ENCODE measurements around the gene PDE4A. TPM values are rescaled to one million over a fixed set of nuclear protein-coding genes. Genes with fewer than 3 reads are reported as not detected.

PDE4A gene
- total RNA-seq, 1 donor from 2014 or later: 1.0 TPM

GRCh38 chr19:10412257-10412977 is 7.9 kb upstream of the PDE4A start:
- H3K9ac ChIP-seq (ENCODE audit: low read depth in 1 of 3, low read length in 3 of 3): no peak overlapping the region
- H3K27me3 ChIP-seq (ENCODE audit: control insufficient read depth in 3 of 3, insufficient read depth in 3 of 3, low read length in 3 of 3): peaks cover 15 to 20% (median 17%) of the 10 kb centered on the region in 3 donors
- H3K27ac ChIP-seq (ENCODE audit: low read depth, low read length): no peak overlapping the region
- H3K9me3 ChIP-seq (ENCODE audit: control insufficient read depth in 3 of 3, low read length in 3 of 3): no peaks in the 10 kb centered on the region
- no peak overlapping the region for H3K4me3 ChIP-seq (ENCODE audit: low read length in 3 of 3)
- H3K36me3 ChIP-seq (ENCODE audit: control insufficient read depth in 3 of 3, insufficient read depth in 3 of 3, low read length in 3 of 3): no peaks in the 10 kb centered on the region
- H3K4me1 ChIP-seq (ENCODE audit: control insufficient read depth in 3 of 3, insufficient read depth in 3 of 3, low read length in 3 of 3): peaks cover 7 to 19% (median 10%) of the 10 kb centered on the region in 3 donors

DNA sequence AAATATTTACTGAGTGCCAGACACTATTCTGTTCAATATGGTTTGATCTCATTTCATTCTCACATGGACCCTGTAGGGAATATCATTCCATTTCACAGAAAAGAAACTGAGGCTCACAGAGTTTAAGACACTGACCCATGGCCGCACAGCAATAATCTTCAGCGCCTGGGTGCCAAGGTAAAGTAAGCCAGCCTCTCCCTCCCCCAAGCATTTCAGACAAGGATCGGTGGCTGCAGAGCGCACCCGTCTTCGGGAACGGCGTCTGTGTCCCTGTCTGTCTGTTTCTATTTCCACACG is 4.3 kb upstream of the PDE4A start:
- Histone ChIP-seq H3K4me3 (ENCODE audit: low read length in 3 of 3) (peak overlapping the region; percentile 59 to 82 (median 70)), H3K27ac (ENCODE audit: low read depth, low read length) (peak overlapping the region; percentile 44), H3K9me3 (ENCODE audit: control insufficient read depth in 3 of 3, low read length in 3 of 3) (no peaks in the 10 kb centered on the region), H3K27me3 (ENCODE audit: control insufficient read depth in 3 of 3, insufficient read depth in 3 of 3, low read length in 3 of 3) (peaks cover 36 to 40% (median 39%) of the 10 kb centered on the region in 3 donors), H3K36me3 (ENCODE audit: control insufficient read depth in 3 of 3, insufficient read depth in 3 of 3, low read length in 3 of 3) (no peaks in the 10 kb centered on the region), H3K9ac (ENCODE audit: low read depth in 1 of 3, low read length in 3 of 3) (peak overlapping the region; percentile 74 to 79 (median 75)), H3K4me1 (ENCODE audit: control insufficient read depth in 3 of 3, insufficient read depth in 3 of 3, low read length in 3 of 3) (peaks cover 32 to 44% (median 34%) of the 10 kb centered on the region in 3 donors)

DNA sequence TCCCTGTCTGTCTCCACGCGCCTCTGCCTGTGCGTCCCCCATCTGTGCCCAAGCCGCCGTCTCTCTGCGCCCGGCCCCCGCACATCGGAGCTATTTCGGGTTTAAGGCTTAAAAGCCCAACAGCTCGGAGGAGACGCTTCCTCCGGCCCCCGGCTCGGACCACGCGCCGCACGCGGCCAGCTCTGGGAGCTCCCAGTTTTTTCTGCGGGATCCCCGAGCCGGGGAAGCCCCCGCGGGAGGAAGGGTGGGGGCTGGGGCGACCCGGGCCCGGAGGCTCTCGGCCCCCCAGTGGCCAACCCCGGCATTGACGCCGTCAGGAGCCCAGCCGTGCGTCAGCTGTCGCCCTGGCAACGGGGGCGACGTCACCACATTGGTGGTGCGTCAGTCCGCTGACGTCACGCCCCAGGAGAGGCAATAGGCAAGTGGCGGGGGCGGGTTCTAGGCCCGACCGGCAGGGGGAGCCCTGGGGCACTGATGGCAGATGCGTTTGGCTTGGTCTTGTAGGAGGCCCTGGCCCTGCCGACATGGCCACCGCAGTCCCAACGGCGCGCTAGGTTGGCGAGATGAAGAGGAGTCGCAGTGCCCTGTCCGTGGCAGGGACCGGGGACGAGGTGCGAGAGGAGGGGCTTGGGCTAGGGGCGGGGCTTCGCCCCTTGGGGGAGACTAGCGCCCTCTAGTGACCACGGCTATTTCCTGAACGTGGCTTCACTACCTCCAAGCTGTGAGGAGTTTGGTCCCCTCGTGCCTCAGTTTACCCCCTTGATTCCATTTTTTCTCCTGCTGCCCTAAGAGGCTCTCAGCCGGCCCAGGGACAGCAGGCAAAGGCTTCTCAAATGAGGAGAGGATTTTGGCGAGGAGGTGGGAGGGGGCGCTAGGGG is 3.7 kb upstream of the PDE4A start:
- peak overlapping the region; percentile 44 for H3K27ac ChIP-seq (ENCODE audit: low read depth, low read length)
- H3K27me3 ChIP-seq (ENCODE audit: control insufficient read depth in 3 of 3, insufficient read depth in 3 of 3, low read length in 3 of 3): peaks cover 42 to 46% (median 45%) of the 10 kb centered on the region in 3 donors
- peak overlapping the region; percentile 74 to 79 (median 75) for H3K9ac ChIP-seq (ENCODE audit: low read depth in 1 of 3, low read length in 3 of 3)
- no peaks in the 10 kb centered on the region for H3K9me3 ChIP-seq (ENCODE audit: control insufficient read depth in 3 of 3, low read length in 3 of 3)
- no peaks in the 10 kb centered on the region for H3K36me3 ChIP-seq (ENCODE audit: control insufficient read depth in 3 of 3, insufficient read depth in 3 of 3, low read length in 3 of 3)
- H3K4me1 ChIP-seq (ENCODE audit: control insufficient read depth in 3 of 3, insufficient read depth in 3 of 3, low read length in 3 of 3): peaks cover 34 to 47% (median 35%) of the 10 kb centered on the region in 3 donors
- peak overlapping the region; percentile 59 to 82 (median 70) for H3K4me3 ChIP-seq (ENCODE audit: low read length in 3 of 3)

GRCh38 chr19:10417541-10418234 is 2.6 kb upstream of the PDE4A start:
- Histone ChIP-seq H3K36me3 (ENCODE audit: control insufficient read depth in 3 of 3, insufficient read depth in 3 of 3, low read length in 3 of 3) (no peaks in the 10 kb centered on the region), H3K4me3 (ENCODE audit: low read length in 3 of 3) (no peak overlapping the region), H3K4me1 (ENCODE audit: control insufficient read depth in 3 of 3, insufficient read depth in 3 of 3, low read length in 3 of 3) (peaks cover 33 to 47% (median 36%) of the 10 kb centered on the region in 3 donors)

DNA sequence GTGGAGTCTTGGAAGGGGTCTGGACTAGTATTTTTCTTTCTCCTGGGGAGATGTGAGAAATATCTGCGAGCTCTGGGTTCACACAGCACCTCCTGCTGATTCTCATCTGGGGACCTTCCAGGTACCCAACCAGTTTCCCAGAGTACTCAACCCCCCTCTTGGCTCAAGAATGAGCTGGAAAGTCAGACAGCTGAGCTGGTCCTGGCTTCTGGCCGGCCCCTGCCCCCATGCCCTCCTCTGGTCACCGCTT is 2.2 kb upstream of the PDE4A start:
- no peak overlapping the region for H3K4me3 ChIP-seq (ENCODE audit: low read length in 3 of 3)
- H3K27ac ChIP-seq (ENCODE audit: low read depth, low read length): no peak overlapping the region
- peaks cover 33 to 47% (median 36%) of the 10 kb centered on the region in 3 donors for H3K4me1 ChIP-seq (ENCODE audit: control insufficient read depth in 3 of 3, insufficient read depth in 3 of 3, low read length in 3 of 3)
- no peaks in the 10 kb centered on the region for H3K36me3 ChIP-seq (ENCODE audit: control insufficient read depth in 3 of 3, insufficient read depth in 3 of 3, low read length in 3 of 3)
- H3K9ac ChIP-seq (ENCODE audit: low read depth in 1 of 3, low read length in 3 of 3): no peak overlapping the region
- H3K9me3 ChIP-seq (ENCODE audit: control insufficient read depth in 3 of 3, low read length in 3 of 3): no peaks in the 10 kb centered on the region
- peaks cover 55 to 59% (median 58%) of the 10 kb centered on the region in 3 donors for H3K27me3 ChIP-seq (ENCODE audit: control insufficient read depth in 3 of 3, insufficient read depth in 3 of 3, low read length in 3 of 3)

More at GRCh38 chr19:10417541-10418234, 2.6 kb upstream of the PDE4A start:
- H3K27me3 ChIP-seq (ENCODE audit: control insufficient read depth in 3 of 3, insufficient read depth in 3 of 3, low read length in 3 of 3): peaks cover 52 to 56% (median 55%) of the 10 kb centered on the region in 3 donors
- no peak overlapping the region for H3K27ac ChIP-seq (ENCODE audit: low read depth, low read length)
- H3K9ac ChIP-seq (ENCODE audit: low read depth in 1 of 3, low read length in 3 of 3): peak overlapping the region in 1 of 3 donors; percentile 16
- no peaks in the 10 kb centered on the region for H3K9me3 ChIP-seq (ENCODE audit: control insufficient read depth in 3 of 3, low read length in 3 of 3)

DNA sequence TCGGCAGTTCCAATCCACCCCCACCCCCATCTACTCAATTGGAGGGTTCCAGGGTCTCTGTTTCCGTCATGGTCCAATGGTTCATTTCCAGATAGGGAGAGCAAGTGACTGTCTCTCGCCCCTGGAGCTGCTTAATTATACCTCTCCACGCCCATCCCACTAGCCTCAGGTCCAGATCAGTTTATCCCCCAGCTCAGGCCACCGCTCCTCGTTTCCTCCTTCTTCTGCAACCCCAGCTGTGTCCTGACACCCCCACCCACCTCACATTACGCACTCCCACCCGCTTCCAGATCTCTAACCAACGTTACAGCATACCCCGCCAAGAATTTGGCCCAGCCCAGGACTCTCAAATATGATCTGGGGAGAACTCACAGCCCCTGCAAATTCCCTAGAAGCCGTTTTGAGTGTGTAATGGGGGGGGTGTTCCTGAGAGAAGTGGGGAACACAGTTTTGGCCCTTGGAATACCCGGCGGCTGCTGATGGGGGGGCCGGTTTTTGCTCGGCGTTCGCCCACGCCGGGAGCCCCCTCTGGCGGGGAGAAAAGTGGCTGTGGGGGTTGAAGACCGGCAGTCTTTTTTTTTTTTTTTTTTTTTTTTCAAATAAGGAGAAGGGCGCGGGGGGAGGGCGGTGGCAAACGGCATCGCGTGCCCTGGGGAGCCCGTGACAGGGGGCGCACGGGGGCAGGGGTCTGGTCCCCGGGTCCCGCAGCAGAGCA is 1.7 kb upstream of the PDE4A start:
- H3K4me1 ChIP-seq (ENCODE audit: control insufficient read depth in 3 of 3, insufficient read depth in 3 of 3, low read length in 3 of 3): peaks cover 33 to 47% (median 36%) of the 10 kb centered on the region in 3 donors
- no peak overlapping the region for H3K9ac ChIP-seq (ENCODE audit: low read depth in 1 of 3, low read length in 3 of 3)
- H3K4me3 ChIP-seq (ENCODE audit: low read length in 3 of 3): no peak overlapping the region
- peaks cover 58 to 63% (median 60%) of the 10 kb centered on the region in 3 donors for H3K27me3 ChIP-seq (ENCODE audit: control insufficient read depth in 3 of 3, insufficient read depth in 3 of 3, low read length in 3 of 3)
- no peak overlapping the region for H3K27ac ChIP-seq (ENCODE audit: low read depth, low read length)
- no peaks in the 10 kb centered on the region for H3K9me3 ChIP-seq (ENCODE audit: control insufficient read depth in 3 of 3, low read length in 3 of 3)
- H3K36me3 ChIP-seq (ENCODE audit: control insufficient read depth in 3 of 3, insufficient read depth in 3 of 3, low read length in 3 of 3): no peaks in the 10 kb centered on the region

- H3K27ac ChIP-seq (ENCODE audit: low read depth, low read length): no peak overlapping the region
- H3K4me3 ChIP-seq (ENCODE audit: low read length in 3 of 3): peak overlapping the region; percentile 48 to 57 (median 49)
- no peaks in the 10 kb centered on the region for H3K9me3 ChIP-seq (ENCODE audit: control insufficient read depth in 3 of 3, low read length in 3 of 3)
- no peaks in the 10 kb centered on the region for H3K36me3 ChIP-seq (ENCODE audit: control insufficient read depth in 3 of 3, insufficient read depth in 3 of 3, low read length in 3 of 3)
- peaks cover 58 to 68% (median 66%) of the 10 kb centered on the region in 3 donors for H3K27me3 ChIP-seq (ENCODE audit: control insufficient read depth in 3 of 3, insufficient read depth in 3 of 3, low read length in 3 of 3)
- H3K9ac ChIP-seq (ENCODE audit: low read depth in 1 of 3, low read length in 3 of 3): peak overlapping the region in 2 of 3 donors; percentile 6 to 45
- peaks cover 33 to 52% (median 40%) of the 10 kb centered on the region in 3 donors for H3K4me1 ChIP-seq (ENCODE audit: control insufficient read depth in 3 of 3, insufficient read depth in 3 of 3, low read length in 3 of 3)
Observed at GRCh38 chr19:10419200-10419645, 1.1 kb upstream of the PDE4A start.

DNA sequence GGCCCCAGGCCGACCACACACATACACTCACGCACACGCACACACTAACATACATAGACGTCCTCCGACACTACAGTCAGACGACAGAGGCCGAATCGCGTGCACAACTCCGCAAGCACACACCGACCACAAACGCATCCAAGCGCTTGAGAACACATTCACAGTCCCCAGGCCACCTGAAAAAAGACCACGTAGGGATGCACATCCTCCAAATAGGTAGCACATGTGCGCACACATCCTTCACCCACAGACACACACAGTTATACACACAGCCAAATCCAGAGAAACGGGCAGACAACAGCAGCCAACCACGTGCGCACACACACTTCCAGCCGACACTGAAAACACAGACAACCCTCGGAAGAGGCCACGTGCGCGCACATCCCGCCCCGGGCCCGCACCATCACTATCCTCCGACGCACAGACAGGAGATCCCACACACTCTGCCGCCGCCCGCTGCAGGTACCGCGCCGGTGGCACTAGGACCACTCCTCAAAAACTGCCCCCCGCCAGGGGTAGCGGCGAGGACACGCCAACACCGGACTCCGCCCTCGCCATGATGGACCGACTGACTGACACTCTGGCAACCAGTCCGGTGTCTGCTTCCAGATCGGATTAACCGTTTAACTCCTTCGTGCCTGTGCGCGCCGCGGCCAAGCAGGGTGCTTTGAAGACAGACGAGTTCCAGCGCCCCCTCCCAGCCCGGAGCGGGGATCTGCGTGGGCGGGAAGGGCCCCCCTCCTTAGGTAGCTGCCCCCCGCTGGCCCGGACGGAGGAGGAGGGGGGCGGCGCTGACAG is 493 bp upstream of the PDE4A start:
- Histone ChIP-seq H3K9ac (ENCODE audit: low read depth in 1 of 3, low read length in 3 of 3) (peak overlapping the region in 2 of 3 donors; percentile 6 to 45), H3K27ac (ENCODE audit: low read depth, low read length) (no peak overlapping the region), H3K36me3 (ENCODE audit: control insufficient read depth in 3 of 3, insufficient read depth in 3 of 3, low read length in 3 of 3) (no peaks in the 10 kb centered on the region), H3K4me1 (ENCODE audit: control insufficient read depth in 3 of 3, insufficient read depth in 3 of 3, low read length in 3 of 3) (peaks cover 39 to 59% (median 44%) of the 10 kb centered on the region in 3 donors), H3K4me3 (ENCODE audit: low read length in 3 of 3) (peak overlapping the region; percentile 48 to 57 (median 49)), H3K27me3 (ENCODE audit: control insufficient read depth in 3 of 3, insufficient read depth in 3 of 3, low read length in 3 of 3) (peaks cover 58 to 69% (median 68%) of the 10 kb centered on the region in 3 donors), H3K9me3 (ENCODE audit: control insufficient read depth in 3 of 3, low read length in 3 of 3) (no peaks in the 10 kb centered on the region)

All from skeletal muscle tissue (tissue), 4 donors.